Activated T-helper 1 cell treated with anti-CD3 and anti-CD28 coated beads, Interleukin-12 subunit alpha, Interleukin-12 subunit beta, Interleukin-2, Interleukin-4 antibody, amounts not matched to agents 30 ng/mL and 10 ng/mL and 1 ng/mL, durations not matched to agents 14 hours and 24 hours and 36 hours (primary cell): Measurements from ENCODE around the gene PYCR2. TPM values are rescaled to one million over a fixed set of nuclear protein-coding genes. Genes with fewer than 3 reads are reported as not detected.

Experiments used
- DNase-seq: peaks from one replicate; pipeline ENCODE4 v3.0.0; 2021; ENCODE audit warnings: low spot score
- H3K27ac Mint-ChIP-seq: one replicate; pipeline ENCODE4 v1.8.0; 2021; ENCODE audit warnings: mild to moderate bottlenecking, mixed read lengths
- H3K27me3 Mint-ChIP-seq: one replicate; pipeline ENCODE4 v1.8.0; 2022; ENCODE audit warnings: mild to moderate bottlenecking, moderate library complexity, mixed read lengths; ENCODE audit not compliant: insufficient read depth
- H3K36me3 Mint-ChIP-seq: one replicate; pipeline ENCODE4 v1.8.0; 2021; ENCODE audit warnings: low read depth, mixed read lengths
- H3K4me1 Mint-ChIP-seq: one replicate; pipeline ENCODE4 v1.8.0; 2021; ENCODE audit warnings: low read depth, mixed read lengths
- H3K4me3 Mint-ChIP-seq: one replicate; pipeline ENCODE4 v1.8.0; 2021; ENCODE audit warnings: mild to moderate bottlenecking, moderate library complexity, mixed read lengths
- H3K9me3 Mint-ChIP-seq: one replicate; pipeline ENCODE4 v1.8.0; 2021; ENCODE audit warnings: mixed read lengths
- intact Hi-C: fragments of 100-400 bp; cut with micrococcal nuclease; formaldehyde crosslinking; loops from one replicate; pipeline ENCODE4 v1.15.1; 2024
- total RNA-seq: library from RNA; stranded (reverse); gene quantifications from 2 replicates; pipeline ENCODE4 v1.2.3, GENCODE V29; 2022

Gene PYCR2
- total RNA-seq, 1 donor from 2014 or later = 137 TPM

- H3K4me3 Mint-ChIP-seq = peak within 1 kb of the TSS; percentile 86
- peak; percentile 82 for DNase-seq
- H3K27ac Mint-ChIP-seq = peak within 1 kb of the TSS; percentile 77
- peaks cover 19% of the 10 kb centered on the region for H3K27me3 Mint-ChIP-seq
- intact Hi-C loops = loop anchor here (1.0 to 2.0 kb wide), 6 partner anchors 15 to 117 kb away; partner anchors contain the start of genes PYCR2, SDE2 and SRP9
- no peaks in the 10 kb centered on the region for H3K9me3 Mint-ChIP-seq
- H3K36me3 Mint-ChIP-seq = peaks cover 13% of the 10 kb centered on the region
- peaks cover 52% of the 10 kb centered on the region for H3K4me1 Mint-ChIP-seq
Observed at GRCh38 chr1:225881959-225882693, 41.9 kb downstream of the PYCR2 start, which contains the start of gene TMEM63A. Gene TMEM63A (minus strand): TSS chr1:225882380. CDS start chr1:225877580, 4,800 bp downstream.

GRCh38 chr1:225881081-225881958 lies 42.7 kb downstream of the PYCR2 start:
- H3K27me3 Mint-ChIP-seq = peaks cover 16% of the 10 kb centered on the region
- intact Hi-C loops = loop anchor here (1.0 kb wide), 3 partner anchors 15 to 104 kb away; partner anchors contain the start of gene SRP9
- H3K9me3 Mint-ChIP-seq = no peaks in the 10 kb centered on the region
- DNase-seq = peak; percentile 31
- peaks cover 55% of the 10 kb centered on the region for H3K4me1 Mint-ChIP-seq
- H3K27ac Mint-ChIP-seq = peak overlapping the region; percentile 77
- peaks cover 18% of the 10 kb centered on the region for H3K36me3 Mint-ChIP-seq
- peak overlapping the region; percentile 86 for H3K4me3 Mint-ChIP-seq

GRCh38 chr1:225880636-225881035 lies 43.4 kb downstream of the PYCR2 start:
- Mint-ChIP-seq H3K4me3 (peak overlapping the region; percentile 86), H3K36me3 (peaks cover 22% of the 10 kb centered on the region), H3K27ac (no peak overlapping the region), H3K9me3 (no peaks in the 10 kb centered on the region), H3K4me1 (peaks cover 55% of the 10 kb centered on the region), H3K27me3 (peaks cover 14% of the 10 kb centered on the region)
- intact Hi-C loops = loop anchor here (1.0 kb wide), 3 partner anchors 14 to 103 kb away; partner anchors contain the start of gene SRP9
- no peak for DNase-seq

- intact Hi-C loops = no loop called here
- peak overlapping the region; percentile 86 for H3K4me3 Mint-ChIP-seq
Observed at GRCh38 chr1:225880222-225880588, 43.8 kb downstream of the PYCR2 start.

GRCh38 chr1:225879521-225880221 lies 44.4 kb downstream of the PYCR2 start:
- H3K27ac Mint-ChIP-seq = no peak overlapping the region
- peaks cover 9% of the 10 kb centered on the region for H3K27me3 Mint-ChIP-seq
- H3K4me3 Mint-ChIP-seq = peak overlapping the region; percentile 86
- peaks cover 22% of the 10 kb centered on the region for H3K36me3 Mint-ChIP-seq
- intact Hi-C loops = loop anchor here (5.0 kb wide), 1 partner anchor 1377 kb away; no protein-coding TSS in a partner anchor
- peaks cover 55% of the 10 kb centered on the region for H3K4me1 Mint-ChIP-seq
- DNase-seq = no peak
- H3K9me3 Mint-ChIP-seq = no peaks in the 10 kb centered on the region

More at GRCh38 chr1:225880222-225880588, 43.8 kb downstream of the PYCR2 start:
- no peaks in the 10 kb centered on the region for H3K9me3 Mint-ChIP-seq
- no peak overlapping the region for H3K27ac Mint-ChIP-seq
- peaks cover 10% of the 10 kb centered on the region for H3K27me3 Mint-ChIP-seq
- H3K4me1 Mint-ChIP-seq = peaks cover 55% of the 10 kb centered on the region
- DNase-seq = no peak
- H3K36me3 Mint-ChIP-seq = peaks cover 22% of the 10 kb centered on the region

- Mint-ChIP-seq H3K9me3 (no peaks in the 10 kb centered on the region), H3K4me3 (no peak overlapping the region), H3K4me1 (peaks cover 47% of the 10 kb centered on the region), H3K36me3 (peaks cover 27% of the 10 kb centered on the region), H3K27me3 (peaks cover 2% of the 10 kb centered on the region), H3K27ac (peak overlapping the region; percentile 48)
- intact Hi-C loops = loop anchor here (5.0 kb wide), 1 partner anchor 1376 kb away; no protein-coding TSS in a partner anchor
- no peak for DNase-seq
Observed at GRCh38 chr1:225878282-225878681, 45.8 kb downstream of the PYCR2 start.

- H3K9me3 Mint-ChIP-seq = no peaks in the 10 kb centered on the region
- intact Hi-C loops = loop anchor here (5.0 kb wide), 1 partner anchor 1375 kb away; no protein-coding TSS in a partner anchor
- H3K36me3 Mint-ChIP-seq = peaks cover 27% of the 10 kb centered on the region
- H3K4me3 Mint-ChIP-seq = peak overlapping the region; percentile 55
- peaks cover 45% of the 10 kb centered on the region for H3K4me1 Mint-ChIP-seq
- H3K27me3 Mint-ChIP-seq = no peaks in the 10 kb centered on the region
- no peak for DNase-seq
- no peak overlapping the region for H3K27ac Mint-ChIP-seq
Observed at GRCh38 chr1:225877580-225877979, 46.5 kb downstream of the PYCR2 start.

GRCh38 chr1:225876900-225877510 lies 47.0 kb downstream of the PYCR2 start:
- H3K27ac Mint-ChIP-seq = no peak overlapping the region
- no peak for DNase-seq
- intact Hi-C loops = loop anchor here (5.0 kb wide), 1 partner anchor 1375 kb away; no protein-coding TSS in a partner anchor
- no peak overlapping the region for H3K4me3 Mint-ChIP-seq
- no peaks in the 10 kb centered on the region for H3K27me3 Mint-ChIP-seq
- peaks cover 45% of the 10 kb centered on the region for H3K4me1 Mint-ChIP-seq
- no peaks in the 10 kb centered on the region for H3K9me3 Mint-ChIP-seq
- H3K36me3 Mint-ChIP-seq = peaks cover 27% of the 10 kb centered on the region

- no peak for DNase-seq
- H3K4me3 Mint-ChIP-seq = no peak overlapping the region
- peaks cover 33% of the 10 kb centered on the region for H3K4me1 Mint-ChIP-seq
- H3K9me3 Mint-ChIP-seq = no peaks in the 10 kb centered on the region
- intact Hi-C loops = loop anchor here (5.0 kb wide), 1 partner anchor 1373 kb away; no protein-coding TSS in a partner anchor
- H3K27ac Mint-ChIP-seq = no peak overlapping the region
- H3K36me3 Mint-ChIP-seq = peaks cover 43% of the 10 kb centered on the region
- H3K27me3 Mint-ChIP-seq = no peaks in the 10 kb centered on the region
Observed at GRCh38 chr1:225875044-225875815, 48.8 kb downstream of the PYCR2 start.

GRCh38 chr1:225874431-225874830 lies 49.6 kb downstream of the PYCR2 start:
- peaks cover 45% of the 10 kb centered on the region for H3K36me3 Mint-ChIP-seq
- H3K9me3 Mint-ChIP-seq = no peaks in the 10 kb centered on the region
- peaks cover 25% of the 10 kb centered on the region for H3K4me1 Mint-ChIP-seq
- no peak for DNase-seq
- intact Hi-C loops = no loop called here
- H3K4me3 Mint-ChIP-seq = no peak overlapping the region
- no peaks in the 10 kb centered on the region for H3K27me3 Mint-ChIP-seq
- no peak overlapping the region for H3K27ac Mint-ChIP-seq

- Mint-ChIP-seq H3K36me3 (peaks cover 47% of the 10 kb centered on the region), H3K4me1 (peaks cover 16% of the 10 kb centered on the region)
Observed at GRCh38 chr1:225873281-225873850, 50.7 kb downstream of the PYCR2 start.

More at GRCh38 chr1:225873281-225873850, 50.7 kb downstream of the PYCR2 start:
- no peaks in the 10 kb centered on the region for H3K27me3 Mint-ChIP-seq
- no peak overlapping the region for H3K4me3 Mint-ChIP-seq
- H3K27ac Mint-ChIP-seq = no peak overlapping the region
- intact Hi-C loops = no loop called here
- no peak for DNase-seq
- no peaks in the 10 kb centered on the region for H3K9me3 Mint-ChIP-seq
